HepG2 (cell line): Measurements from ENCODE around the gene ZNF615. TPM values are rescaled to one million over a fixed set of nuclear protein-coding genes. Genes with fewer than 3 reads are reported as not detected.
A peak's percentile ranks its signal among the peaks of the same experiment; 100 is the strongest.

ENCODE experiments used
- CENPX ChIP-seq: sonication (generic); formaldehyde crosslinking; IDR thresholded peaks from 2 replicates; pipeline ENCODE4 v1.9.0; 2021; ENCODE audit warnings: mild to moderate bottlenecking, missing genetic modification reagents, moderate library complexity
- IRF2 ChIP-seq: IDR thresholded peaks from 2 replicates; pipeline ENCODE4 v1.6.1; 2018; ENCODE audit warnings: missing genetic modification reagents, missing compliant biosample characterization
- NCOR1 ChIP-seq: fragments of 200-600 bp; sonication (generic); IDR thresholded peaks from 2 replicates; pipeline ENCODE4 v1.7.0; 2017; ENCODE audit warnings: antibody characterized with exemption, low read length, borderline replicate concordance
- SIX1 ChIP-seq: sonication (generic); formaldehyde crosslinking; IDR thresholded peaks from 2 replicates; pipeline ENCODE4 v1.4.0; 2020; ENCODE audit warnings: missing genetic modification reagents, borderline replicate concordance
- SKI ChIP-seq: fragments of 450-650 bp; IDR thresholded peaks from one replicate; pipeline ENCODE4 v1.6.1; 2018; ENCODE audit warnings: mild to moderate bottlenecking; ENCODE audit not compliant: partially characterized antibody
- ZNF234 ChIP-seq: sonication (generic); formaldehyde crosslinking; conservative IDR thresholded peaks from 2 replicates; pipeline ENCODE4 v1.5.1; 2020; ENCODE audit warnings: mild to moderate bottlenecking, missing genetic modification reagents
- ZNF629 ChIP-seq: sonication (generic); formaldehyde crosslinking; conservative IDR thresholded peaks from 2 replicates; pipeline ENCODE4 v1.5.0; 2020; ENCODE audit warnings: missing genetic modification reagents
- ZSCAN20 ChIP-seq: sonication (generic); formaldehyde crosslinking; IDR thresholded peaks from 2 replicates; pipeline ENCODE4 v1.4.0; 2020; ENCODE audit warnings: missing genetic modification reagents, mild to moderate bottlenecking, borderline replicate concordance
- polyA plus RNA-seq, 8 experiments: library from polyadenylated mRNA; depleted of rRNA in 3 of 8; stranded (reverse) in 7 of 8; unstranded in 1 of 8; fragments of >200 nt; fragmentation: Illumina TruSeq in 4 of 8; extraction: Trizol in 4 of 8; gene quantifications; 2 replicates each; pipeline versions ENCODE4 v1.2.1 to v1.2.3, GENCODE V29; 2011 to 2016; ENCODE audit warnings: low read depth in 4 of 8, missing spikeins in 1 of 8, mixed read lengths in 1 of 8; ENCODE audit not compliant: insufficient read depth in 1 of 8
- total RNA-seq, 5 experiments: library from RNA; depleted of rRNA; stranded (reverse); fragments of >200 nt; fragmentation: Illumina TruSeq; extraction: Trizol; gene quantifications; 2 replicates each; pipeline ENCODE4 v1.2.3, GENCODE V29; 2016; ENCODE audit warnings: low read depth in 1 of 5
- TF ChIP-seq, protein P1 (sequence below): sonication (generic); formaldehyde crosslinking; IDR thresholded peaks from 2 replicates; pipeline ENCODE4 v1.4.0; 2020; ENCODE audit warnings: mild to moderate bottlenecking, low read depth, missing genetic modification reagents
- TF ChIP-seq, protein P2 (sequence below): sonication (generic); formaldehyde crosslinking; IDR thresholded peaks from 2 replicates; pipeline ENCODE4 v1.5.0; 2020; ENCODE audit warnings: mild to moderate bottlenecking, missing genetic modification reagents
- TF ChIP-seq, protein P3 (sequence below): IDR thresholded peaks from 2 replicates; pipeline ENCODE4 v1.6.1; 2016; ENCODE audit warnings: missing biosample characterization, missing genetic modification reagents, low read depth
- TF ChIP-seq, protein P4 (sequence below): sonication (generic); formaldehyde crosslinking; IDR thresholded peaks from 2 replicates; pipeline ENCODE4 v1.8.0; 2022; ENCODE audit warnings: mild to moderate bottlenecking, missing genetic modification reagents
- TF ChIP-seq, protein P5 (sequence below): sonication (generic); formaldehyde crosslinking; IDR thresholded peaks from 2 replicates; pipeline ENCODE4 v1.8.1; 2023; ENCODE audit warnings: mild to moderate bottlenecking, moderate library complexity, missing genetic modification reagents
- TF ChIP-seq, protein P6 (sequence below): sonication (generic); formaldehyde crosslinking; IDR thresholded peaks from 2 replicates; pipeline ENCODE4 v1.4.0; 2020; ENCODE audit warnings: missing genetic modification reagents, borderline replicate concordance
- TF ChIP-seq, protein P7 (sequence below): sonication (generic); formaldehyde crosslinking; conservative IDR thresholded peaks from 2 replicates; pipeline ENCODE4 v1.8.0; 2022; ENCODE audit warnings: missing genetic modification reagents

The ZNF615 gene
- total and polyA plus RNA-seq, 2 of the 13 experiments (the other 11 are each of a cell fraction or from before 2014, with no cell fraction given) = 5.2 to 7.8 TPM

DNA sequence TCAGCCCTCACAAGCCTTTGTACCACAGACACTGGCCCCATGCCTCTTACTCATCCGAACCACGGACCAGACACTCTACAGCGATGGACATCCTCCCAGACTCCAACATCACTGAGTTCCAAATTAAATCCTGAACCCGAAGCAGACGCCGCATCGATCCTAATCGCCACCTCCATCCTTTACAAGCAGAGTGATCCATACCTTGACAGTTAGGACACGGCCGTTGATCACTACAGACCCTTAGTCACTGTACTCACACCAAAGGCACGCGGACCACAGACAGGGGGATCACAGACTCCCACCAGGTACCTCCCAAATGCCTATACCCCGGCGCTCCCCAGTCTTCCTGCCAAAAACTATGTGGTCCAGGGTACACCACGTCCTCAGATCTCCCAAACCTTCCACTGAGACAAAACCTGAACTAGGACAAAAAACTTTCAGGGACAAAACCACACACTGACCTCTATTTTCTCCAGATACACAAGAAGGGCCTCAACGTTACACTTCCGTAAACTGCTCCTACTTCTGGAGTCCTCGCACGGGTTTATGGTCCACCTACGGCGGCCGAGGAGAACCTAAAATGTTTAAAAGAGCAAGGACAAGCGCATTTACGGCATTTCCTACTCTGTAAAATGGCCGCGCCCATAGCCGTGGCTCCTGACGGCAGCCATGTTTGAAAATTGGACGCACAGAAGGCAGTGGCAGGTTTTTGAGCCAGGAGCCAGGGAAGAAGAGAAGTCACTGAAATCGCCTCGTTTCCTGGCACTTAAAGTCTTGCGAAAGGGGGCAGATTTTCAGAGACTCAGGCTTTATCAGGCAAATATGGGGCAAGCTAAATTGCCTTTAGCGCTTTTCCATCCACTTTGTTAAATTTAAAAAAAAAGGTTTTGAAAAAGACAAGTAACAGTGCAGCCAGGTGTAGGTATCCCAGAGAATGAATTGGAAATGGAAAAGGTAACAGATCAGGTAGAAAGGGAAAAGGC lies 21.4 kb downstream of the ZNF615 start, which contains the start of gene ZNF350 (continued):
- TF ChIP-seq, protein P1, sequence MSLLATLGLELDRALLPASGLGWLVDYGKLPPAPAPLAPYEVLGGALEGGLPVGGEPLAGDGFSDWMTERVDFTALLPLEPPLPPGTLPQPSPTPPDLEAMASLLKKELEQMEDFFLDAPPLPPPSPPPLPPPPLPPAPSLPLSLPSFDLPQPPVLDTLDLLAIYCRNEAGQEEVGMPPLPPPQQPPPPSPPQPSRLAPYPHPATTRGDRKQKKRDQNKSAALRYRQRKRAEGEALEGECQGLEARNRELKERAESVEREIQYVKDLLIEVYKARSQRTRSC (CRISPR knock-in tag) = no peak
- no peak for TF ChIP-seq SKI
- TF ChIP-seq, protein P2, sequence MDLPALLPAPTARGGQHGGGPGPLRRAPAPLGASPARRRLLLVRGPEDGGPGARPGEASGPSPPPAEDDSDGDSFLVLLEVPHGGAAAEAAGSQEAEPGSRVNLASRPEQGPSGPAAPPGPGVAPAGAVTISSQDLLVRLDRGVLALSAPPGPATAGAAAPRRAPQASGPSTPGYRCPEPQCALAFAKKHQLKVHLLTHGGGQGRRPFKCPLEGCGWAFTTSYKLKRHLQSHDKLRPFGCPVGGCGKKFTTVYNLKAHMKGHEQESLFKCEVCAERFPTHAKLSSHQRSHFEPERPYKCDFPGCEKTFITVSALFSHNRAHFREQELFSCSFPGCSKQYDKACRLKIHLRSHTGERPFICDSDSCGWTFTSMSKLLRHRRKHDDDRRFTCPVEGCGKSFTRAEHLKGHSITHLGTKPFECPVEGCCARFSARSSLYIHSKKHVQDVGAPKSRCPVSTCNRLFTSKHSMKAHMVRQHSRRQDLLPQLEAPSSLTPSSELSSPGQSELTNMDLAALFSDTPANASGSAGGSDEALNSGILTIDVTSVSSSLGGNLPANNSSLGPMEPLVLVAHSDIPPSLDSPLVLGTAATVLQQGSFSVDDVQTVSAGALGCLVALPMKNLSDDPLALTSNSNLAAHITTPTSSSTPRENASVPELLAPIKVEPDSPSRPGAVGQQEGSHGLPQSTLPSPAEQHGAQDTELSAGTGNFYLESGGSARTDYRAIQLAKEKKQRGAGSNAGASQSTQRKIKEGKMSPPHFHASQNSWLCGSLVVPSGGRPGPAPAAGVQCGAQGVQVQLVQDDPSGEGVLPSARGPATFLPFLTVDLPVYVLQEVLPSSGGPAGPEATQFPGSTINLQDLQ (CRISPR knock-in tag) = no peak
- TF ChIP-seq ZNF234 (CRISPR knock-in tag) = no peak
- TF ChIP-seq, protein P3, sequence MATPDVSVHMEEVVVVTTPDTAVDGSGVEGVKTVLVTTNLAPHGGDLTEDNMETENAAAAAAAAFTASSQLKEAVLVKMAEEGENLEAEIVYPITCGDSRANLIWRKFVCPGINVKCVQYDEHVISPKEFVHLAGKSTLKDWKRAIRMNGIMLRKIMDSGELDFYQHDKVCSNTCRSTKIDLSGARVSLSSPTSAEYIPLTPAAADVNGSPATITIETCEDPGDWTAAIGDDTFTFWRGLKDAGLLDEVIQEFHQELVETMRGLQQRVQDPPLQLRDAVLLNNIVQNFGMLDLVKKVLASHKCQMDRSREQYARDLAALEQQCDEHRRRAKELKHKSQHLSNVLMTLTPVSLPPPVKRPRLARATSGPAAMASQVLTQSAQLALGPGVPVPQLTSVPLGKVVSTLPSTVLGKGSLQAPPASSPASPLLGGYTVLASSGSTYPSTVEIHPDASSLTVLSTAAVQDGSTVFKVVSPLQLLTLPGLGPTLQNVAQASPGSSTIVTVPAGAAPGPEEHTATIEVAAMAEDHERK = 0 out of 2 replicates have a peak, but pooled peaks have one; percentile 26
- peak; percentile 62; the same call in 1 of the 2 replicates for TF ChIP-seq SIX1 (CRISPR knock-in tag)
- TF ChIP-seq ZNF629 (CRISPR knock-in tag) = no peak
- TF ChIP-seq CENPX = no peak
- TF ChIP-seq ZSCAN20 (CRISPR knock-in tag) = no peak
- TF ChIP-seq, protein P4, sequence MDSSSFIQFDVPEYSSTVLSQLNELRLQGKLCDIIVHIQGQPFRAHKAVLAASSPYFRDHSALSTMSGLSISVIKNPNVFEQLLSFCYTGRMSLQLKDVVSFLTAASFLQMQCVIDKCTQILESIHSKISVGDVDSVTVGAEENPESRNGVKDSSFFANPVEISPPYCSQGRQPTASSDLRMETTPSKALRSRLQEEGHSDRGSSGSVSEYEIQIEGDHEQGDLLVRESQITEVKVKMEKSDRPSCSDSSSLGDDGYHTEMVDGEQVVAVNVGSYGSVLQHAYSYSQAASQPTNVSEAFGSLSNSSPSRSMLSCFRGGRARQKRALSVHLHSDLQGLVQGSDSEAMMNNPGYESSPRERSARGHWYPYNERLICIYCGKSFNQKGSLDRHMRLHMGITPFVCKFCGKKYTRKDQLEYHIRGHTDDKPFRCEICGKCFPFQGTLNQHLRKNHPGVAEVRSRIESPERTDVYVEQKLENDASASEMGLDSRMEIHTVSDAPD = no peak
- TF ChIP-seq, protein P5, sequence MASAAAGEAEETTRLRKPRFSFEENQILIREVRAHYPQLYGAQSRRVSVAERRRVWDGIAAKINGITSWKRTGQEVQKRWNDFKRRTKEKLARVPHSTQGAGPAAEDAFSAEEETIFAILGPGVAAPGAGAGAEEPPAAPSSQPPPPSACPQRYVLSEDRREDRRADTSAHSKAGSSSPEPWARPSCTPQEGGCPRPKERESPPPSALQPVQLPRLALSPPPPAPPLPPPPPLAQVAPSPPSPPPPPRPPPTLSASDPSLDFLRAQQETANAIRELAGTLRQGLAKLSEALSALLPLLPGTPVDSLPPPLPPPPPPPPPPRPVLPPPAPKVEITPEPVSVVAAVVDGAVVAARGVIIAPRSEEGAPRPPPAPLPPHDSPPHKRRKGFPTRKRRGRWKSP = no peak
- TF ChIP-seq, protein P6, sequence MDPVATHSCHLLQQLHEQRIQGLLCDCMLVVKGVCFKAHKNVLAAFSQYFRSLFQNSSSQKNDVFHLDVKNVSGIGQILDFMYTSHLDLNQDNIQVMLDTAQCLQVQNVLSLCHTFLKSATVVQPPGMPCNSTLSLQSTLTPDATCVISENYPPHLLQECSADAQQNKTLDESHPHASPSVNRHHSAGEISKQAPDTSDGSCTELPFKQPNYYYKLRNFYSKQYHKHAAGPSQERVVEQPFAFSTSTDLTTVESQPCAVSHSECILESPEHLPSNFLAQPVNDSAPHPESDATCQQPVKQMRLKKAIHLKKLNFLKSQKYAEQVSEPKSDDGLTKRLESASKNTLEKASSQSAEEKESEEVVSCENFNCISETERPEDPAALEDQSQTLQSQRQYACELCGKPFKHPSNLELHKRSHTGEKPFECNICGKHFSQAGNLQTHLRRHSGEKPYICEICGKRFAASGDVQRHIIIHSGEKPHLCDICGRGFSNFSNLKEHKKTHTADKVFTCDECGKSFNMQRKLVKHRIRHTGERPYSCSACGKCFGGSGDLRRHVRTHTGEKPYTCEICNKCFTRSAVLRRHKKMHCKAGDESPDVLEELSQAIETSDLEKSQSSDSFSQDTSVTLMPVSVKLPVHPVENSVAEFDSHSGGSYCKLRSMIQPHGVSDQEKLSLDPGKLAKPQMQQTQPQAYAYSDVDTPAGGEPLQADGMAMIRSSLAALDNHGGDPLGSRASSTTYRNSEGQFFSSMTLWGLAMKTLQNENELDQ (CRISPR knock-in tag) = no peak
- TF ChIP-seq IRF2 = peak; percentile 100
- TF ChIP-seq NCOR1 = no peak; the same call in 1 of the 2 replicates
- TF ChIP-seq, protein P7, sequence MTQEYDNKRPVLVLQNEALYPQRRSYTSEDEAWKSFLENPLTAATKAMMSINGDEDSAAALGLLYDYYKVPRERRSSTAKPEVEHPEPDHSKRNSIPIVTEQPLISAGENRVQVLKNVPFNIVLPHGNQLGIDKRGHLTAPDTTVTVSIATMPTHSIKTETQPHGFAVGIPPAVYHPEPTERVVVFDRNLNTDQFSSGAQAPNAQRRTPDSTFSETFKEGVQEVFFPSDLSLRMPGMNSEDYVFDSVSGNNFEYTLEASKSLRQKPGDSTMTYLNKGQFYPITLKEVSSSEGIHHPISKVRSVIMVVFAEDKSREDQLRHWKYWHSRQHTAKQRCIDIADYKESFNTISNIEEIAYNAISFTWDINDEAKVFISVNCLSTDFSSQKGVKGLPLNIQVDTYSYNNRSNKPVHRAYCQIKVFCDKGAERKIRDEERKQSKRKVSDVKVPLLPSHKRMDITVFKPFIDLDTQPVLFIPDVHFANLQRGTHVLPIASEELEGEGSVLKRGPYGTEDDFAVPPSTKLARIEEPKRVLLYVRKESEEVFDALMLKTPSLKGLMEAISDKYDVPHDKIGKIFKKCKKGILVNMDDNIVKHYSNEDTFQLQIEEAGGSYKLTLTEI = no peak
